ENCODE results near the gene RAD51. TPM values are rescaled to one million over a fixed set of nuclear protein-coding genes. Genes with fewer than 3 reads are reported as not detected.

RAD51 gene
- total and polyA plus RNA-seq, 2 of the 8 experiments (the other 6 are each of a cell fraction or from before 2014, with no cell fraction given), result 32.2 to 42.4 TPM

GRCh38 chr15:40776537-40777141, 81.7 kb downstream of the RAD51 start:
- Histone ChIP-seq H3K27me3 (replicated peaks in 1 of 4; ENCODE audit: control insufficient read depth in 3 of 4, extremely low read depth in 1 of 4, insufficient read depth in 3 of 4, low read length in 3 of 4) (no peaks in the 10 kb centered on the region), H3K23me2 (ENCODE audit: low read depth, low read length) (no peaks in the 10 kb centered on the region), H3K56ac (replicated peaks; ENCODE audit: insufficient read length, low read depth, low read length) (no peak overlapping the region), H2AK5ac (ENCODE audit: low read depth, low read length) (no peak overlapping the region), H3K79me1 (ENCODE audit: low read depth, low read length) (no peaks in the 10 kb centered on the region), H4K8ac (ENCODE audit: extremely low read depth, insufficient read depth, low read length) (no peak overlapping the region), H3K14ac (ENCODE audit: insufficient read length) (no peak overlapping the region), H3K9me3 (ENCODE audit: insufficient read depth in 2 of 2, low read depth in 1 of 2, low read length in 1 of 2) (no peaks in the 10 kb centered on the region), H3K18ac (ENCODE audit: extremely low read depth, low read length) (no peak overlapping the region), H3K4me2 (ENCODE audit: insufficient read depth in 1 of 2, low read depth in 2 of 2, low read length in 2 of 2) (no peak overlapping the region), H2AFZ (ENCODE audit: low read length) (no peak overlapping the region), H3K79me2 (ENCODE audit: control insufficient read depth in 1 of 2, insufficient read depth in 2 of 2, low read length in 2 of 2) (no peaks in the 10 kb centered on the region), H3K23ac (ENCODE audit: insufficient read length) (no peak overlapping the region), H3K9ac (replicated peaks in 1 of 4; ENCODE audit: extremely low read depth in 1 of 4, low read depth in 3 of 4, low read length in 3 of 4) (no peak overlapping the region), H2BK12ac (ENCODE audit: low read depth, low read length) (no peak overlapping the region), H3K4ac (replicated peaks; ENCODE audit: insufficient read length, low read depth, low read length) (no peak overlapping the region), H4K91ac (replicated peaks; ENCODE audit: insufficient read length, low read length) (no peak overlapping the region), H2BK15ac (ENCODE audit: low read length) (no peak overlapping the region), H2BK20ac (ENCODE audit: low read length) (no peak overlapping the region), H3K27ac (ENCODE audit: low read depth, low read length) (no peak overlapping the region), H4K5ac (ENCODE audit: insufficient read length, low read depth, low read length) (no peak overlapping the region), H2BK120ac (replicated peaks; ENCODE audit: low read depth, low read length) (no peak overlapping the region), H3K4me3 (ENCODE audit: extremely low read depth in 1 of 4, insufficient read depth in 2 of 4, low read depth in 3 of 4, low read length in 4 of 4) (no peak overlapping the region), H2BK5ac (ENCODE audit: low read depth, low read length) (no peak overlapping the region), H3K36me3 (ENCODE audit: control insufficient read depth in 2 of 4, insufficient read depth in 4 of 4, low read length in 3 of 4) (peaks cover 0 to 20% (median 6%) of the 10 kb centered on the region in 4 experiments; a peak in 4 of 8 replicates), H4K20me1 (replicated peaks in 1 of 2; ENCODE audit: control insufficient read depth in 1 of 2, insufficient read depth in 2 of 2, low read length in 2 of 2) (peaks cover 0 to 3% of the 10 kb centered on the region in 2 experiments), H3K4me1 (replicated peaks in 1 of 4; ENCODE audit: control insufficient read depth in 3 of 4, insufficient read depth in 4 of 4, low read length in 3 of 4) (no peaks in the 10 kb centered on the region)
- DNase-seq (ENCODE audit: low read depth in 1 of 2, low spot score in 2 of 2), result no peak
- ChIA-PET CTCF (ENCODE audit: partially characterized antibody) (interaction anchor here (0.7 to 1.7 kb wide), 8 partner anchors 9 to 141 kb away, joined by 3 to 10 read pairs (median 4); no protein-coding TSS in a partner anchor), POLR2A (ENCODE audit: partially characterized antibody) (interaction anchor here (0.7 to 1.6 kb wide), 2 partner anchors 10 to 13 kb away, joined by 3 to 4 read pairs; no protein-coding TSS in a partner anchor)
- TF ChIP-seq TAF7 (optimal IDR thresholded peaks at IDR 0.05; ENCODE audit: borderline replicate concordance, low read depth, low read length), result no peak
- no peak for TF ChIP-seq PHF8 (conservative IDR thresholded peaks at IDR 0.05; ENCODE audit: low read depth, low read length)
- TF ChIP-seq USF2 (IDR thresholded peaks at IDR 0.05; ENCODE audit: low read length), result no peak
- FAIRE-seq, result no peak
- WGBS, 2 experiments (ENCODE audit: extremely low coverage in 1 of 2, insufficient coverage in 1 of 2, insufficient read length in 1 of 2, insufficient replicate concordance in 2 of 2, low coverage in 1 of 2, low lambda C conversion rate in 2 of 2, missing lambda C conversion rate in 1 of 2), result 93% methylated on average over 11 of the region's 11 CpGs; no CpG with 5 or more reads in 1 of the 2 experiments
